Endodermal cell (in vitro differentiated cells): ENCODE measurements around the gene TDRD10. TPM values are rescaled to one million over a fixed set of nuclear protein-coding genes. Genes with fewer than 3 reads are reported as not detected.

Experiments used
- DNase-seq: peaks from one replicate; pipeline ENCODE4 v3.0.0-alpha.2; 2017
- H3K27ac ChIP-seq: 2 replicates; pipeline ENCODE4 v1.5.1; 2013; ENCODE audit warnings: mild to moderate bottlenecking, low read depth, low read length, moderate library complexity
- H3K27me3 ChIP-seq: 2 replicates; pipeline ENCODE4 v1.6.1; 2013; ENCODE audit warnings: mild to moderate bottlenecking, low read length, moderate library complexity; ENCODE audit not compliant: insufficient read depth, control insufficient read depth, poor library complexity, severe bottlenecking
- H3K36me3 ChIP-seq: 2 replicates; pipeline ENCODE4 v1.7.0; 2013; ENCODE audit warnings: mild to moderate bottlenecking, low read length, moderate library complexity; ENCODE audit not compliant: control insufficient read depth, insufficient read depth
- H3K4me1 ChIP-seq: one replicate; pipeline ENCODE4 v1.7.0; 2013; ENCODE audit warnings: low read length; ENCODE audit not compliant: control insufficient read depth, insufficient read depth
- H3K4me3 ChIP-seq: 2 replicates; pipeline ENCODE4 v1.5.1; 2013; ENCODE audit warnings: mild to moderate bottlenecking, low read length, moderate library complexity
- H3K9ac ChIP-seq: 2 replicates; pipeline ENCODE4 v1.6.1; 2013; ENCODE audit warnings: mild to moderate bottlenecking, low read length, moderate library complexity; ENCODE audit not compliant: poor library complexity, severe bottlenecking; ENCODE audit errors: extremely low read depth
- H3K9me3 ChIP-seq: 2 replicates; pipeline ENCODE4 v1.6.1; 2013; ENCODE audit warnings: mild to moderate bottlenecking, low read length, moderate library complexity; ENCODE audit not compliant: control insufficient read depth
- H3K27ac Mint-ChIP-seq: 2 replicates; pipeline ENCODE4 v1.8.0; 2020; ENCODE audit warnings: mixed read lengths
- H3K27me3 Mint-ChIP-seq: 2 replicates; pipeline ENCODE4 v1.8.0; 2021; ENCODE audit warnings: mild to moderate bottlenecking, mixed read lengths; ENCODE audit not compliant: insufficient read depth
- H3K36me3 Mint-ChIP-seq: 2 replicates; pipeline ENCODE4 v1.8.0; 2020; ENCODE audit warnings: low read depth, mixed read lengths
- H3K4me1 Mint-ChIP-seq: 2 replicates; pipeline ENCODE4 v1.8.0; 2020; ENCODE audit warnings: mixed read lengths
- H3K4me3 Mint-ChIP-seq: 2 replicates; pipeline ENCODE4 v1.8.0; 2020; ENCODE audit warnings: mild to moderate bottlenecking, moderate library complexity, mixed read lengths
- H3K9me3 Mint-ChIP-seq: 2 replicates; pipeline ENCODE4 v1.8.0; 2020; ENCODE audit warnings: mild to moderate bottlenecking, mixed read lengths
- WGBS, 2 experiments: methylation state at CpG; one replicate each; pipeline versions ENCODE4 v1.1.5 to v1.1.7; 2013; ENCODE audit warnings: missing lambda C conversion rate in 2 of 2, mixed read lengths in 1 of 2; ENCODE audit not compliant: insufficient coverage in 1 of 2, insufficient read length in 1 of 2; 5-methylcytosine and 5-hydroxymethylcytosine counted together
- total RNA-seq, 2 donors: library from RNA; stranded (reverse); fragmentation: NEBNext Ultra II Directional in 1 of 2; extraction: Animal tissue kit (Norgen Biotek cat#: 25700) in 1 of 2; gene quantifications; 2 replicates in 1 of 2; 3 replicates in 1 of 2; pipeline ENCODE4 v1.2.1, GENCODE V29; 2021
- TF ChIP-seq, protein P1 (sequence below): fragments of 200-600 bp; sonication (generic); conservative IDR thresholded peaks from 2 replicates; pipeline ENCODE4 v1.5.0; 2021; ENCODE audit warnings: antibody characterized with exemption, mild to moderate bottlenecking

Gene TDRD10
- total RNA-seq, 2 donors from 2014 or later, result not detected

DNA sequence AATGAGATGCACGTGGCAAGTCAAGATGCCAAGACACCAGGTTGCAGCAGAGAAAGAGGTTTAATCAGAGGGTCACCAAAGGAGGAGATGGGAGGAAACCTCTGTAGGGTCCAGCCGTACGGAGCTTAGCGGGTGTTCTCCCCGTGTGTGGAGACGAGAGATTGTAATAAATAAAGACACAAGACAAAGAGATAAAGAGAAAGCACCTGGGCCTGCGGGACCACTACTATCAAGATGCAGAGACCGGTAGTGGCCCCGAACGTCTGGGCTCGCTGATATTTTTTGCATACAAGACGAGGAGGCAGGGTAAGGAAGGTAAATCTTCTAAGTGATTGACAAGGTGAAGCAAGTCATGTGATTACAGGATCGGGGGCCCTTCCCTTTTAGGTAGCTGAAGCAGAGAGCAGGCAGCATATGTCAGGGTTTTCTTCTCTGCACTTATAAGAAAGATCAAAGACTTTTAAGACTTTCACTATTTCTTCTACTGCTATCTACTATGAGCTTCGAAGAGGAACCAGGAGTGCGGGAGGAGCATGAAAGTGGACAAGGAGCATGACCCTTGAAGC, 41.2 kb upstream of the TDRD10 start:
- Mint-ChIP-seq H3K36me3 (no peaks in the 10 kb centered on the region), H3K27ac (no peak overlapping the region), H3K4me1 (no peaks in the 10 kb centered on the region), H3K9me3 (no peaks in the 10 kb centered on the region), H3K27me3 (peaks cover 18% of the 10 kb centered on the region), H3K4me3 (no peak overlapping the region)
- Histone ChIP-seq H3K36me3 (no peaks in the 10 kb centered on the region), H3K9me3 (no peaks in the 10 kb centered on the region), H3K4me1 (no peaks in the 10 kb centered on the region), H3K27me3 (peaks cover 3% of the 10 kb centered on the region), H3K4me3 (no peak overlapping the region), H3K9ac (no peak overlapping the region), H3K27ac (no peak overlapping the region)
- no peak for DNase-seq
- TF ChIP-seq, protein P1, sequence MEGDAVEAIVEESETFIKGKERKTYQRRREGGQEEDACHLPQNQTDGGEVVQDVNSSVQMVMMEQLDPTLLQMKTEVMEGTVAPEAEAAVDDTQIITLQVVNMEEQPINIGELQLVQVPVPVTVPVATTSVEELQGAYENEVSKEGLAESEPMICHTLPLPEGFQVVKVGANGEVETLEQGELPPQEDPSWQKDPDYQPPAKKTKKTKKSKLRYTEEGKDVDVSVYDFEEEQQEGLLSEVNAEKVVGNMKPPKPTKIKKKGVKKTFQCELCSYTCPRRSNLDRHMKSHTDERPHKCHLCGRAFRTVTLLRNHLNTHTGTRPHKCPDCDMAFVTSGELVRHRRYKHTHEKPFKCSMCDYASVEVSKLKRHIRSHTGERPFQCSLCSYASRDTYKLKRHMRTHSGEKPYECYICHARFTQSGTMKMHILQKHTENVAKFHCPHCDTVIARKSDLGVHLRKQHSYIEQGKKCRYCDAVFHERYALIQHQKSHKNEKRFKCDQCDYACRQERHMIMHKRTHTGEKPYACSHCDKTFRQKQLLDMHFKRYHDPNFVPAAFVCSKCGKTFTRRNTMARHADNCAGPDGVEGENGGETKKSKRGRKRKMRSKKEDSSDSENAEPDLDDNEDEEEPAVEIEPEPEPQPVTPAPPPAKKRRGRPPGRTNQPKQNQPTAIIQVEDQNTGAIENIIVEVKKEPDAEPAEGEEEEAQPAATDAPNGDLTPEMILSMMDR, result no peak
- 90 to 93% methylated on average over 13 to 15 of the region's 15 CpGs for WGBS, 2 experiments

DNA sequence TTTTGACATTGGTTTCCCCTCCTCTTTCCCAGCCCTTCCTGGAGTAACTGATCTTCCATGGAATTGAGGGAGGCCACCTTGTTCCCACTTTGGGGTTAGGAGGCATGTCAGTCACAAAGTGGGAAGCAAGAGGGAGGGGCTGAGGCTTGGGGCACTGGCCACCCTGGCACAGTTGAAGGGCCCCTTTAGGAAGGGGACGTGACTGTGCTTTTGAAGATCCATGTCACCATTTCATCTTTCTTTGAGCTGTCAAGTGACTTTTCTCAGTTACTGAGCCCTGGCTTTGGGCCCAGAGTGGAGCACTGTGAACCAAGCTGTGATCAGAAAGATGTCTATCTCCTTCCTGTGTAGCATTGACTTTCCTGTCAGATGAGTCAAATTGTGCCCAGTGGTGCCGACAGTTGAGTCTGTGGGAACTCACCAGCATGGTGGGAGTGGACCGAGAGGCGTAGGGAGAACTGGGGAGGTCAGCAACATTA, 38.5 kb upstream of the TDRD10 start:
- Mint-ChIP-seq H3K27ac (no peak overlapping the region), H3K36me3 (no peaks in the 10 kb centered on the region)
- H3K27ac ChIP-seq, result no peak overlapping the region

DNA sequence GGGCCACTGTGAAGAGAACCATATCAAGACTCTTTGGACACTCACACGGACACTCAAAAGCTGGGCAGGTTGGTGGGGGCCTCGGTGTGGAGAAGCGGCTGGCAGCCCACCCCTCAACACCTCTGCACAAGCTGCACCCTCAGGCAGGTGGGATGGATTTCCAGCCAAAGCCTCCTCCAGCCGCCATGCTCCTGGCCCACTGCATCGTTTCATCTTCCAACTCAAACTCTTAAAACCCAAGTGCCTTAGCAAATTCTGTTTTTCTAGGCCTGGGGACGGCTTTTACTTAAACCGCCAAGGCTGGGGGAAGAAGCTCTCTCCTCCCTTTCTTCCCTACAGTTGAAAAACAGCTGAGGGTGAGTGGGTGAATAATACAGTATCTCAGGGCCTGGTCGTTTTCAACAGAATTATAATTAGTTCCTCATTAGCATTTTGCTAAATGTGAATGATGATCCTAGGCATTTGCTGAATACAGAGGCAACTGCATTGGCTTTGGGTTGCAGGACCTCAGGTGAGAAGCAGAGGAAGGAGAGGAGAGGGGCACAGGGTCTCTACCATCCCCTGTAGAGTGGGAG, 36.3 kb upstream of the TDRD10 start:
- no peak for DNase-seq
- no peaks in the 10 kb centered on the region for H3K27me3 Mint-ChIP-seq
- TF ChIP-seq, protein P1, result no peak
- Histone ChIP-seq H3K4me1 (peaks cover 3% of the 10 kb centered on the region), H3K9me3 (no peaks in the 10 kb centered on the region), H3K4me3 (no peak overlapping the region), H3K27ac (no peak overlapping the region), H3K27me3 (no peaks in the 10 kb centered on the region), H3K36me3 (no peaks in the 10 kb centered on the region), H3K9ac (no peak overlapping the region)
- peaks cover 5% of the 10 kb centered on the region for H3K4me1 Mint-ChIP-seq
- H3K27ac Mint-ChIP-seq, result no peak overlapping the region
- H3K9me3 Mint-ChIP-seq, result no peaks in the 10 kb centered on the region
- H3K4me3 Mint-ChIP-seq, result no peak overlapping the region
- WGBS, 2 experiments, result 92 to 96% methylated on average over 4 to 8 of the region's 8 CpGs
- no peaks in the 10 kb centered on the region for H3K36me3 Mint-ChIP-seq

More for the DNA sequence above, 38.5 kb upstream of the TDRD10 start:
- WGBS, 2 experiments, result 86 to 100% methylated on average over 4 of the region's 4 CpGs
- Mint-ChIP-seq H3K4me1 (peaks cover 5% of the 10 kb centered on the region), H3K9me3 (no peaks in the 10 kb centered on the region), H3K4me3 (no peak overlapping the region), H3K27me3 (no peaks in the 10 kb centered on the region)
- TF ChIP-seq, protein P1, result no peak
- Histone ChIP-seq H3K36me3 (no peaks in the 10 kb centered on the region), H3K4me3 (no peak overlapping the region), H3K27me3 (no peaks in the 10 kb centered on the region), H3K4me1 (peaks cover 1% of the 10 kb centered on the region), H3K9ac (no peak overlapping the region), H3K9me3 (no peaks in the 10 kb centered on the region)
- DNase-seq, result no peak
